ENCODE data around the gene NSL1. TPM values are rescaled to one million over a fixed set of nuclear protein-coding genes. Genes with fewer than 3 reads are reported as not detected.

Gene NSL1
- total RNA-seq, 1 experiment from 2014 or later, result 45.6 TPM

DNA sequence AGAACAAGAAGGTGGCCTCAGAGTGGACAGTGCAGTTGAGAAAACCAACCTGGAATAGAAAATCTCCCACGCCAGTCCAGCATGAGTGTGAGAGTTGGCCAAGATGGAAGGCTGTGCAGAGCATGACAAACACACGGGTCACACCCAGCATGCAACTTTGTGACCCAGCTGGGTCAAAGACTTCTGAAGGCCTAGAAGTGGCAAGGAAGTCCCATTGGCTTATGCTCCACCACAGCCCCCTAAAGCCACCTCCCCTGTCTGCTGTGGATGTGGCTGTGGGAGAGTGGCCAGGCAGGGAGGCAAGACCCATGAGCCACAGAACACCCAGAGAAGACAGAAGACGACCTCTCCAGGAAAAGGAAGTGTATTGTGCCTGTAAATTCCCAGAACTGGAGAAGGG is 105.5 kb downstream of the NSL1 start:
- H3K4me3 Mint-ChIP-seq (ENCODE audit: unreplicated experiment), result no peak overlapping the region
- H3K27me3 Mint-ChIP-seq (ENCODE audit: insufficient read depth, unreplicated experiment), result peaks cover 15% of the 10 kb centered on the region
- POLR2A ChIA-PET, result no interaction called here
- H3K36me3 Mint-ChIP-seq (ENCODE audit: insufficient read depth, unreplicated experiment), result no peaks in the 10 kb centered on the region
- Histone ChIP-seq H3K36me3 (ENCODE audit: control insufficient read depth, insufficient read depth, low read length) (no peaks in the 10 kb centered on the region), H3K4me1 (no peaks in the 10 kb centered on the region), H3K4me3 (ENCODE audit: low read depth, low read length) (no peak overlapping the region), H3K9me3 (no peaks in the 10 kb centered on the region), H3K27me3 (replicated peaks; ENCODE audit: control insufficient read depth, insufficient read depth, low read length) (peaks cover 3% of the 10 kb centered on the region)
- H3K4me1 Mint-ChIP-seq (ENCODE audit: low read depth, unreplicated experiment), result peaks cover 3% of the 10 kb centered on the region
- intact Hi-C loops (cut with micrococcal nuclease; ENCODE audit: unreplicated experiment), result no loop called here
- H3K27ac Mint-ChIP-seq (ENCODE audit: unreplicated experiment), result no peak overlapping the region
- CTCF ChIA-PET, result interaction anchor here (1.3 kb wide), 1 partner anchor 21 kb away, joined by 3 read pairs; no protein-coding TSS in a partner anchor
- TF ChIP-seq, protein P1, sequence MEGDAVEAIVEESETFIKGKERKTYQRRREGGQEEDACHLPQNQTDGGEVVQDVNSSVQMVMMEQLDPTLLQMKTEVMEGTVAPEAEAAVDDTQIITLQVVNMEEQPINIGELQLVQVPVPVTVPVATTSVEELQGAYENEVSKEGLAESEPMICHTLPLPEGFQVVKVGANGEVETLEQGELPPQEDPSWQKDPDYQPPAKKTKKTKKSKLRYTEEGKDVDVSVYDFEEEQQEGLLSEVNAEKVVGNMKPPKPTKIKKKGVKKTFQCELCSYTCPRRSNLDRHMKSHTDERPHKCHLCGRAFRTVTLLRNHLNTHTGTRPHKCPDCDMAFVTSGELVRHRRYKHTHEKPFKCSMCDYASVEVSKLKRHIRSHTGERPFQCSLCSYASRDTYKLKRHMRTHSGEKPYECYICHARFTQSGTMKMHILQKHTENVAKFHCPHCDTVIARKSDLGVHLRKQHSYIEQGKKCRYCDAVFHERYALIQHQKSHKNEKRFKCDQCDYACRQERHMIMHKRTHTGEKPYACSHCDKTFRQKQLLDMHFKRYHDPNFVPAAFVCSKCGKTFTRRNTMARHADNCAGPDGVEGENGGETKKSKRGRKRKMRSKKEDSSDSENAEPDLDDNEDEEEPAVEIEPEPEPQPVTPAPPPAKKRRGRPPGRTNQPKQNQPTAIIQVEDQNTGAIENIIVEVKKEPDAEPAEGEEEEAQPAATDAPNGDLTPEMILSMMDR (IDR thresholded peaks at IDR 0.05; ENCODE audit: insufficient read depth in 1 of 2, low read depth in 1 of 2, low read length in 1 of 2, severe bottlenecking in 1 of 2, unreplicated experiment in 1 of 2), result no peak
- no TSS peak for BruUV-seq (replicated peaks)
- no peaks in the 10 kb centered on the region for H3K9me3 Mint-ChIP-seq (ENCODE audit: unreplicated experiment)
- DNase-seq, result no peak

DNA sequence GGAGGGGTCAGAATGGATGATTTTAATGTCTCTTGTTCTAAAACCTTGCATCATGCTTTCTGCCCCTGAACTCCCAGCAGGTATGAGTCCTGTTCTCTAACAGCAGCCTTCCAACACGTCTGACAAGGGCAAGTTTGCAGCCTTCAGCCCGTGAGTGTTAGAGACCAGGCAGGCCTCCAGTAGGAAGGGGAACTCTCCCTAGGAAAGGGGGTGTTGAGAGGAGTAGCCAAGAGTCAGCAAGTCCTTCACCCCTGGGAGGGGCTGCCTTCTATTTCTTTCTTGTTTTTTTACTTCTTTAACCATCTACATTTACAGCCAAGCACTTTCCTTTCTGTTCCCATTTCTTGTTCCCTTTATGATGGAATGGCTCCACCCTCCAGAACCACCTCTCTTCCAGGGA is 106.1 kb downstream of the NSL1 start:
- peaks cover 8% of the 10 kb centered on the region for H3K4me1 Mint-ChIP-seq (ENCODE audit: low read depth, unreplicated experiment)
- ChIA-PET CTCF (no interaction called here), POLR2A (no interaction called here)
- no peak for DNase-seq
- H3K27me3 Mint-ChIP-seq (ENCODE audit: insufficient read depth, unreplicated experiment), result peaks cover 17% of the 10 kb centered on the region
- no peaks in the 10 kb centered on the region for H3K36me3 Mint-ChIP-seq (ENCODE audit: insufficient read depth, unreplicated experiment)
- Histone ChIP-seq H3K36me3 (ENCODE audit: control insufficient read depth, insufficient read depth, low read length) (no peaks in the 10 kb centered on the region), H3K4me3 (ENCODE audit: low read depth, low read length) (no peak overlapping the region), H3K27me3 (replicated peaks; ENCODE audit: control insufficient read depth, insufficient read depth, low read length) (peaks cover 3% of the 10 kb centered on the region), H3K9me3 (no peaks in the 10 kb centered on the region), H3K4me1 (no peaks in the 10 kb centered on the region)
- H3K9me3 Mint-ChIP-seq (ENCODE audit: unreplicated experiment), result no peaks in the 10 kb centered on the region
- no peak overlapping the region for H3K4me3 Mint-ChIP-seq (ENCODE audit: unreplicated experiment)
- H3K27ac Mint-ChIP-seq (ENCODE audit: unreplicated experiment), result no peak overlapping the region
- intact Hi-C loops (cut with micrococcal nuclease; ENCODE audit: unreplicated experiment), result no loop called here
- TF ChIP-seq, protein P1 (IDR thresholded peaks at IDR 0.05; ENCODE audit: insufficient read depth in 1 of 2, low read depth in 1 of 2, low read length in 1 of 2, severe bottlenecking in 1 of 2, unreplicated experiment in 1 of 2), result no peak
- BruUV-seq (replicated peaks), result no TSS peak

DNA sequence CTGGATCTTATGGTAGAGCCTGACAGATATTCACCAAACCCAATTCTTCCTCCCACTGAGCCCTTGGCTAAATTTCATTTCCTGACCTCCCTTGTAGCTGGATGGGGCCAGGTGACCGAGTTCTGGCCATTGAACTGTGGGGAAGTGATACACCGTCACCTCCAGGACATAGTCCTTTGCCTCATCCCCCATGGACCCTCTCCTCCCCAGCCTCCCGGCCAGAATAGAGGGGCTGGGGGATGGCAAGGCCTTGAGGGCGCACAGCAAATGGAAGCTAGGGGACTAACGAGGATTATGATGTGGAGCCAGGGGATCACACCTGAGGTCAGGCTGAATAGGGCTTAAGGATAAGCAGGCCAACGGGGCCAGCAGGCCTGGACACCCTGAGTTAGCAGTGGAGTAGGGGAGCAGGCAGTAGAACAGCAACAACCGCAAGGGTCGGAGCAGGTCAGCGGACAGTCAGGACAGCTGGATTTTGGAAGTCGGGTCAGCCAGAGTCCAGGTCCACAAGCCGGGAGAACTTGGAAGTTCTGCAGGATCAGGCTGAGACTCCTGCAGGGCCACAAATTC is 107.0 kb downstream of the NSL1 start:
- ChIA-PET CTCF (no interaction called here), POLR2A (no interaction called here)
- no peaks in the 10 kb centered on the region for H3K9me3 ChIP-seq
- no peaks in the 10 kb centered on the region for H3K36me3 ChIP-seq (ENCODE audit: control insufficient read depth, insufficient read depth, low read length)
- Mint-ChIP-seq H3K9me3 (ENCODE audit: unreplicated experiment) (no peaks in the 10 kb centered on the region), H3K27ac (ENCODE audit: unreplicated experiment) (no peak overlapping the region), H3K4me1 (ENCODE audit: low read depth, unreplicated experiment) (peaks cover 15% of the 10 kb centered on the region), H3K4me3 (ENCODE audit: unreplicated experiment) (no peak overlapping the region), H3K36me3 (ENCODE audit: insufficient read depth, unreplicated experiment) (no peaks in the 10 kb centered on the region), H3K27me3 (ENCODE audit: insufficient read depth, unreplicated experiment) (peaks cover 17% of the 10 kb centered on the region)
- no peak for DNase-seq
- no TSS peak for BruUV-seq (replicated peaks)
- no peaks in the 10 kb centered on the region for H3K4me1 ChIP-seq
- intact Hi-C loops (cut with micrococcal nuclease; ENCODE audit: unreplicated experiment), result no loop called here
- H3K4me3 ChIP-seq (ENCODE audit: low read depth, low read length), result no peak overlapping the region
- TF ChIP-seq, protein P1 (IDR thresholded peaks at IDR 0.05; ENCODE audit: insufficient read depth in 1 of 2, low read depth in 1 of 2, low read length in 1 of 2, severe bottlenecking in 1 of 2, unreplicated experiment in 1 of 2), result no peak
- H3K27me3 ChIP-seq (replicated peaks; ENCODE audit: control insufficient read depth, insufficient read depth, low read length), result peaks cover 2% of the 10 kb centered on the region
